HFFc6 (cell line): Measurements from ENCODE around the gene WLS. TPM values are rescaled to one million over a fixed set of nuclear protein-coding genes. Genes with fewer than 3 reads are reported as not detected.
A peak's percentile ranks its signal among the peaks of the same experiment; 100 is the strongest.

Experiments used
- DNase-seq: peaks from one replicate; pipeline ENCODE4 v3.0.0-alpha.2; 2018
- H3K27ac Mint-ChIP-seq: 2 replicates; pipeline ENCODE4 v1.8.0; 2020; ENCODE audit warnings: mild to moderate bottlenecking, mixed read lengths
- H3K27me3 Mint-ChIP-seq: 2 replicates; pipeline ENCODE4 v1.8.0; 2021; ENCODE audit warnings: mild to moderate bottlenecking, moderate library complexity, mixed read lengths; ENCODE audit not compliant: insufficient read depth
- H3K36me3 Mint-ChIP-seq: 2 replicates; pipeline ENCODE4 v1.8.0; 2021; ENCODE audit warnings: low read depth, mixed read lengths
- H3K4me1 Mint-ChIP-seq: 2 replicates; pipeline ENCODE4 v1.8.0; 2020; ENCODE audit warnings: low read depth, mixed read lengths
- H3K4me3 Mint-ChIP-seq: 2 replicates; pipeline ENCODE4 v1.8.0; 2020; ENCODE audit warnings: mild to moderate bottlenecking, moderate library complexity, mixed read lengths
- H3K9me3 Mint-ChIP-seq: 2 replicates; pipeline ENCODE4 v1.8.0; 2020; ENCODE audit warnings: mild to moderate bottlenecking, mixed read lengths
- total RNA-seq, 6 experiments: library from RNA; stranded (reverse); fragmentation: NEBNext Ultra II Directional; extraction: Animal tissue kit (Norgen Biotek cat#: 25700); gene quantifications; 2 replicates in 1 of 6; 3 replicates in 5 of 6; pipeline ENCODE4 v1.2.3, GENCODE V29; 2021
- TF ChIP-seq, protein P1 (sequence below): fragments of 200-600 bp; sonication (generic); IDR thresholded peaks from 2 replicates; pipeline ENCODE4 v1.5.0; 2021; ENCODE audit warnings: antibody characterized with exemption, mild to moderate bottlenecking

The WLS gene
- total RNA-seq, 6 experiments from 2014 or later, result 39.4 to 52.0 (median 42.3) TPM

DNA sequence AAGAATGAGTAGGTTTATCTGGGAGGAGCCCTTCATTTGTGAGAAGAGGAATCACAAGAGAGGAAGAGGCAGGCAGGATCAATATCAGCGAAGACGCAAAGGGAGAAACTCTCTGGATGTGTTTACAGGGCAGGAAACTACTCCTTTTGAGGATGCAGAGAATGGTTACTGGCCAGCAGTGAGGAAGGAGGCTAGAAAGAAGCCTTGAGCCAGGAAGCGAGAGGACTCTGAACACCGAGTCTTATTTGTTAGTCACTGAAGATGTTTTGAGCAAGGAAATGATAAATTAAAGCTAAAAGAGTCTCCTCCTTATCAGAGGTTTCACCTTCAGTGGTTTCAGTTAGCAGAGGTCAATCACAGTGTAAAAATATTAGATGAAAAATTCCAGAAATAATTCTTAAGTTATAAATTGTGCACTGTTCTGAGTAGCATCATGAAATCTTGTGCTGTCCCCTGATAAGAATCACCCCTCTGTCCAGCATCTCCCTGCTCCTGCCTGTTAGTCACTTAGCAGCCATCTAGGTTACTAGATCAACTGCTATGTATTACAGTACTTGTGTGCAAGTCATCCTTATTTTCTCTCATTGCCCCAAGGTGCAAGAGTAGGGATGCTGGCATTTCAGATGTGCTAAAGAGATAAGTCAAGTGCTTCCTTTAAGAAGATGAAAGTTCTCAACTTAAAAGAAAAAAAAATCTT, 43.5 kb downstream of the WLS start:
- TF ChIP-seq, protein P1, sequence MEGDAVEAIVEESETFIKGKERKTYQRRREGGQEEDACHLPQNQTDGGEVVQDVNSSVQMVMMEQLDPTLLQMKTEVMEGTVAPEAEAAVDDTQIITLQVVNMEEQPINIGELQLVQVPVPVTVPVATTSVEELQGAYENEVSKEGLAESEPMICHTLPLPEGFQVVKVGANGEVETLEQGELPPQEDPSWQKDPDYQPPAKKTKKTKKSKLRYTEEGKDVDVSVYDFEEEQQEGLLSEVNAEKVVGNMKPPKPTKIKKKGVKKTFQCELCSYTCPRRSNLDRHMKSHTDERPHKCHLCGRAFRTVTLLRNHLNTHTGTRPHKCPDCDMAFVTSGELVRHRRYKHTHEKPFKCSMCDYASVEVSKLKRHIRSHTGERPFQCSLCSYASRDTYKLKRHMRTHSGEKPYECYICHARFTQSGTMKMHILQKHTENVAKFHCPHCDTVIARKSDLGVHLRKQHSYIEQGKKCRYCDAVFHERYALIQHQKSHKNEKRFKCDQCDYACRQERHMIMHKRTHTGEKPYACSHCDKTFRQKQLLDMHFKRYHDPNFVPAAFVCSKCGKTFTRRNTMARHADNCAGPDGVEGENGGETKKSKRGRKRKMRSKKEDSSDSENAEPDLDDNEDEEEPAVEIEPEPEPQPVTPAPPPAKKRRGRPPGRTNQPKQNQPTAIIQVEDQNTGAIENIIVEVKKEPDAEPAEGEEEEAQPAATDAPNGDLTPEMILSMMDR, result no peak
- DNase-seq, result peak; percentile 67
- peak overlapping the region; percentile 9; the same call in 1 of the 2 replicates for H3K4me3 Mint-ChIP-seq
- peaks cover 40% of the 10 kb centered on the region for H3K4me1 Mint-ChIP-seq
- no peaks in the 10 kb centered on the region for H3K27me3 Mint-ChIP-seq
- H3K36me3 Mint-ChIP-seq, result peaks cover 40% of the 10 kb centered on the region
- H3K9me3 Mint-ChIP-seq, result no peaks in the 10 kb centered on the region
- H3K27ac Mint-ChIP-seq, result peak overlapping the region; percentile 81

DNA sequence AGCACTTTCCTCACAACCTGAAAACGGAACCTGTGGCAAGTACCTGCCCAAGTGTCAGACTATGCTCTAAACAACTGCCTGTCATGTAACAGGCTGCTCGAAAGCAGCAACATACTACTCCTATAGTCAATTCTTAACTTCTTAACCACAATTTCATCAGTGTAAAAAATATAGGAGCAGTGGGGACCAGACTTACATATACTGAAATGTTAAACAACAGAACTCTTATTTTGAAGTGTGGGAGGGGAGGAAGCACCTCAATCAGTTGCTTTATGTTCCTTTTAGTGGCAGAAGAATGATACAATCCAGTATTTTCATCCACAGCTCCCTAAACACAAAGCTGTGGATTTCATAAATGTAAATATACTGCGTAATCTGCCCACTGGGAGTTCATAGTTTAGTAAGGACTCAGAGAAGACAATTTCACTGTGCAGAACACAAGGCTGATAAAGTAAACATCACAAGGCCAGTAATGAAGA, 44.2 kb downstream of the WLS start:
- Mint-ChIP-seq H3K27ac (peak overlapping the region; percentile 81; the same call in 1 of the 2 replicates), H3K9me3 (no peaks in the 10 kb centered on the region), H3K36me3 (peaks cover 35% of the 10 kb centered on the region), H3K27me3 (no peaks in the 10 kb centered on the region), H3K4me3 (peak overlapping the region; percentile 9; the same call in 1 of the 2 replicates), H3K4me1 (peaks cover 40% of the 10 kb centered on the region)
- TF ChIP-seq, protein P1, result no peak
- no peak for DNase-seq

DNA sequence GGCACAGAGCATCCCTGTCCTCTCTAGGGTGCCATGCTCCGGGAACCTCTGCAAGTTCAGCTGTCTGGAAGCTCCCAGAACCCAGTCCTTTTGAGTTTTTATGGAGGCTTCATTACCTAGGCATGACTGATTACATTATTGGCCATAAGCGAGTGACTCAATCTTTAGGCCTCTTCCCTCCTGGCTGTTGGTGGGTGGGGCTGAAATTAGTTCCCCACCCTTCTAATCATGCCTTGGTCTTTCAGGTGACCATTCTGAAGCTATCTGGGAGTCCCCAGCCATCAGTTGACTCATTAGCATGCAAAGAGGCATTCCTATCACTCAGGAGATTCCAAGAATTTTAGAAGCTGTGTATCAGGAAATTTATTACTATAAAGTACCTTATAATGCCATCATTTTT, 46.6 kb downstream of the WLS start:
- TF ChIP-seq, protein P1, result no peak
- Mint-ChIP-seq H3K27ac (no peak overlapping the region), H3K4me1 (peaks cover 45% of the 10 kb centered on the region), H3K9me3 (no peaks in the 10 kb centered on the region), H3K27me3 (no peaks in the 10 kb centered on the region), H3K4me3 (no peak overlapping the region), H3K36me3 (peaks cover 27% of the 10 kb centered on the region)
- no peak for DNase-seq

DNA sequence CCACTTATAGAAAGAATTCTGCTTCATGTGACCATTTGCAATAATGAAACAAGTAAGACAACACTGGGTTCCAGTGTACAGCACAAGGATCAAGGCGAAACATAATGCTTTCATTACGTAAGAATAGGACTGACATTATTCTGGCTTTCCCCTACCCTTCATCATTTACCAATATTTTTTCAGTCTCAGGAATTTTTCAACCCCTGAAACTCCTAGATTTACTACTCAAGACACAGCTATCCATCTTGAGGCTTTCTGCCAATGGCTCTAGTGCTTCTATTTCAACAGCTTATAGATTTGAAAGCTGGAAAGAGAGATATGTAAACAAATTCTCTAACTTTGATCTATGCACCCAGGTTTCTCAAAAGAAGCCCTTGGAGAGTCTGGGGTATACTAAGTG, 48.4 kb downstream of the WLS start:
- Mint-ChIP-seq H3K27ac (no peak overlapping the region), H3K9me3 (no peaks in the 10 kb centered on the region), H3K27me3 (no peaks in the 10 kb centered on the region), H3K4me3 (no peak overlapping the region), H3K4me1 (peaks cover 47% of the 10 kb centered on the region), H3K36me3 (peaks cover 24% of the 10 kb centered on the region)
- DNase-seq, result no peak
- TF ChIP-seq, protein P1, result no peak

DNA sequence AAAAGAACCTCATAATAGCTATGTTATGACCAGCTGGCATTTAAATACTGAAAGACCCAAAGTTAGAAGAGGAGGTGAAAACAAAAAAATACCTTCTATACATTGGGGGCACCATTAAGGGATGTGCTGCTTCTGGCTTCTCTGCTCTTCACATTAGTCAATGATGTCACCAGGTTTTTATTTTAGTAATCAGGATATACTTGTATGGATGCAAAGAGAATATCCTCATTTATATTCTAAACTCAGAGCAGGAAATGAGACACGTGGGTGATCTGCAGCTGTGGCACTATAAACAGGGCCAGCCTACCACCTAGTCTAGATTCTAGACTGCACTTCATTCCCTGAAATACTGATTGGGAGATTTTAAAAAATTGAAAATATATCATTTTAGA, 51.2 kb downstream of the WLS start:
- DNase-seq, result no peak
- H3K36me3 Mint-ChIP-seq, result peaks cover 24% of the 10 kb centered on the region
- H3K27me3 Mint-ChIP-seq, result no peaks in the 10 kb centered on the region
- no peak overlapping the region for H3K27ac Mint-ChIP-seq
- peaks cover 63% of the 10 kb centered on the region for H3K4me1 Mint-ChIP-seq
- H3K4me3 Mint-ChIP-seq, result no peak overlapping the region
- no peaks in the 10 kb centered on the region for H3K9me3 Mint-ChIP-seq
- TF ChIP-seq, protein P1, result no peak
